ENCODE results near the gene SPDYE2.
"Not testable (repeated sequence)": the region's sequence is repeated elsewhere in the genome, so short reads cannot be mapped to it uniquely, and the experiment has no call there.

SPDYE2 gene, protein sequence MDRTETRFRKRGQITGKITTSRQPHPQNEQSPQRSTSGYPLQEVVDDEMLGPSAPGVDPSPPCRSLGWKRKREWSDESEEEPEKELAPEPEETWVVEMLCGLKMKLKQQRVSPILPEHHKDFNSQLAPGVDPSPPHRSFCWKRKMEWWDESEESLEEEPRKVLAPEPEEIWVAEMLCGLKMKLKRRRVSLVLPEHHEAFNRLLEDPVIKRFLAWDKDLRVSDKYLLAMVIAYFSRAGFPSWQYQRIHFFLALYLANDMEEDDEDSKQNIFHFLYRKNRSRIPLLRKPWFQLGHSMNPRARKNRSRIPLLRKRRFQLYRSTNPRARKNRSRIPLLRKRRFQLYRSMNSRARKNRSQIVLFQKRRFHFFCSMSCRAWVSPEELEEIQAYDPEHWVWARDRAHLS

DNA sequence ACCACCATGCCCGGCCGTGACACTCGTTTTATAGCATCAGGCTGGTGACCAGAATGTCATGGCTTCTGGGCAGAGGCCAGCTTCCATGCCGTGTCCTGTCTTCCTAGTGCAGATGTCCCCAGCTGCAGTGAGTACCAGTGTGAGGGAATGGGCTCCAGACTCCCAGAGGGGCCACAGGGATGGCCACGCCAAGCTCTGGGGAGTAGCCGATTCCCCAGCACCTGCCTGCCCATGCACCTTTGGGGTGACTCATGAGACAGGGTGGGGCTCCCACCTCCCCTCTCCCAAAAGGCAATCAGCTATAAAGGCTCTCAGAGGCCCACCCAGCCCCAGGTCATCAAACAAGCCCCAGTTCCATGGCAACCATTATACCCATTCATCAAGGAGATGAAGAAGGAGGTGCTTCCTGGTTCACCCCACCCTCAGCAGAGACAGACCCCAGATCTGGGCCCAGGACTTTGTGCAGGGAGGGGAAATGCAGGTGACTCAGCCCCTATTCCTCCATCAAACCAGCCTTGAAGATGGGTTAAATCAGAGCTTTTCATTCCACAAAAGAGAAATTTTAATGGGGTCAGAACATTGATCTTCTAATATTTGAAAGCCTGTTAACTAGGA, at the start of gene SPDYE2:
TSS of gene SPDYE2 (plus strand) at position 419 of the 615 bp plus-strand sequence. CDS start 2,030 bp downstream, outside the sequence.
- not testable (repeated sequence) for DNase-seq

DNA sequence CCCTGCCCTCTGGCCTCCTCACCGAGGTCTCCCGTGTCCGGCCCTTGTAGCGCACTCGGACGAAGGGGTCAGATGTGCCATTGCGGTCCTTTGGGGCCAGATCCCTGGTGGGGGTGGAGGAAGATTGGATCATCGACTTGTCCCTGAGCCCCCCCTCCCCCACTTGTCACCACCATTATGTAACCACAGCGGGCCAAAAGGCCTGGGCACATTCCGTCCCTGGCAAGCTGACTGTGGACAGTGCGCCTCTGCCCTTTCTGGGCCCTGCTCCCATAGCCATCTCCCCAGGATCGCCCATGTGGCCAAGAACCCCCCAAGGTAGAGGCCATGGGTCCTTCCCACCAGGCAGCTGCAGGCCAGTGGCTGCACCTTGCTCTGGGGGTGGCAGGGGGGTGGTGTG, 47.9 kb upstream of the SPDYE2 start:
- not testable (repeated sequence) for DNase-seq

DNA sequence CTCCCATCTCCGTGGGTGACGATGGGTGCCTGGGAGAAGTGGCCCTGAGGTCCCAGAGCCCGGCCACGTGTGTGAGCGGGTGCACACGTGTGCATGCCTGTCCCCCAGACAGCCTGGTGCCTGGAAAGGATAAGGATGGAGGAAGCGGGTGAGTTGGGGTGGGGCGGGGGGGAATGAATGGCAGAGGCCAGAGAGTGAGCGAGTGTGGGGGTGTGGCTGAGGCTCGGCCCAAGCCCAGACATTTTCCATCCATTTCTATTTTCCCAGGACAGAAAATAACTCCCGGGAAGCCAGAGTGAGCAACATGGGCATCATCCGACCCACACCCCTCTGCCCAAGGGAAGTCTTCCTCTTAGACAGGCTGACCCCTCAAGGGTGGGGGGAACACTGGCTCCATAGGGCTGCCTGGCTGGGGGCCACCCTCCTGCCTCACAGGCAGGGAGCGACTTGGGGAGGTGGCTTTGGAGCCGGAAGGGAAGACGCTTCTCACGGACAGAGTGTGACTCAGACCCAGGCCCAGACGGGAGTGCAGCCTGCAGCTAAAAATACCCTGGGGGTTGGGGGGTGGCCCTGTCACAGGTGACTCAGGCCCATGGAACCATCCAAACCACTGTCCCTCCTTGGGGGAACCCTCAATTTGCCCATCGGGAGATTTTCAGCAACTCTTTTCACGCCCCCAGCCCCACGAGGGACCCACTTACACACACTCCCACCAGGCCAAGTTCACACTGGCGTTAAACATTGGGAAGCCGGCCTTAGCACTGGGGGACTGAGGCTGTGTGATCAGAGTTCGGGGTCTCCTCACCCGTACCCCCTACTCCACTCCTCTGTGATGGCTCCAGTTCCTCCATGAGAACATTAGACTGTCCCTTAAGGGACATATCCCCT, 45.5 kb upstream of the SPDYE2 start:
- not testable (repeated sequence) for DNase-seq

DNA sequence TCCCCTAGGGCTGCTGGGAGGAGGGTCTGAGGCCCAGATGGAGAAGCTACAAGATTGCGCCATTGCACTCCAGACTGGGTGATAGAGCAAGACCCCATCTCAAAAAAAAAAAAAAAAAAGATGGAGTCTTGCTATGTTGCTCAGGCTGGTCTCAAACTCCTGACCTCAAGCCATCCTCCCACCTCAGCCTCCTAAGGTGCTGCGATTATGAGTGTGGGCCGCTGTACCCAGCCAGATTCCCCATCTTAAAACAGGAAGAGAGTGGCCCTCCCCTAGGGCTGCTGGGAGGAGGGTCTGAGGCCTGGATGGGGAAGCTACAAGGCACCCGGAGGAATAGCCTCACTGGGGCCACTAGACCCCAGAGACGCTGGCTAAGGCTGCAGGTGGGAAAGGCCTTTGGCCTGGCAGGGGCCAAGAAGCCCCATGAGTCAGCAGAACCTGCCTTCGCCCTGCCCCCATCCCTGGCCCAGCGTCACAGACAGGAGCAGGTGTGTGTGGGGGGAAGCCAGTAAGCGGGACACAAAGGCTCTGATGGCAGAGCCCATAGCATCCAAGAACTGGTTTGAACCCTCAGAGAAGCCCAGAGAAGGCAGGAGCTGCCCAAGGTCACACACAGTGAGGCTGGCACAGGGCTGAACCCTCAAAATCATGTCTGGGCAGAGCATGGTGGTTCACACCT, 43.5 kb upstream of the SPDYE2 start:
- DNase-seq: not testable (repeated sequence)

DNA sequence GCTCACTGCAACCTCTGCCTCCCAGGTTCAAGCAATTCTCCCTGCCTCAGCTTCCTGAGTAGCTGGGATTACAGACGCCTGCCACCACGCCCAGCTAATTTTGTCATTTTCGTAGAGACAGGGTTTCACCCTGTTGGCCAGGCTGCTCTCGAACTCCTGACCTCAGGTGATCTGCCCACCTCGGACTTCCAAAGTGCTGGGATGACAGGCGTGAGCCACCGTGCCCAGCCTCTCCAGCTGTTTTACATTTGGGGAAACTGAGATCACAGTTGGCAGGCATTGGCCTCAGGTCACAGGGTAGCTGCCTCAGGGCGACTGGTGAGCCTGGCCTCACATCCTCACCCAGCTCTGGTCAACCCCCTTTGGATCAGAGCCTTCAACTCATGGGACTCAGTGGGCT, 40.5 kb upstream of the SPDYE2 start:
- not testable (repeated sequence) for DNase-seq

DNA sequence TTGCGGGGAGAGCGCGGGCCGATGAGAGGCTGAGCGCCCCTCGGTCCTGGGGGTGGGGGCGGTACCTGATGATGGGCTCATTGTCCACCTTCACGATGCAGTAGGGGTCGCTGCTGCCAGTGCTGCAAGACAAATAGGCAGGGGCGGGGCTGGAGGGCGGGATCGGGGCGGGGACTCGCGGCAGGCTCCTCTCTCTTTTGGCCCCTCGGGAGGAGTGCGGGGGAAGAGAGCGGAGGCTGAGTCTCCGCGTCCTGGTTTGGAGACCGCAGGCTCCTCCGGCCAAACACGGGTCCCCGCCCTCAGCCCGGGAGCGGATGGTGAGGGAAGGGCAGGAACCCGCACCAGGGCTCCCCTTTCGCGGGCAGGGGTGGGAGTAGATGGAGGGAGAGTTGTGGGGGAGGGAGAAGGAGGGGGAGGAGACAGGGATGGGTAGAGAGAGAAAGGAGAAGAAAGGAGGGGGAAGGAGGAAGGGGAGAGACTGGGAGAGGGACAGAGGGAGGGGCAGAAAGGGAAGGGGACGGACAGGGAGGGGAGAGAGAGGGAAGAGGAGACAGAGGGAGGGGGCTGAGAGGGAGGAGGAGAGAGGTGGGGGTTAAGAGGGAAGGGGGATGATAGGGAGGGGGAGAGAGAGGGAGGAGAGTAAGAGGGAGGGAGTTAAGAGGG, 39.0 kb upstream of the SPDYE2 start:
- not testable (repeated sequence) for DNase-seq

DNA sequence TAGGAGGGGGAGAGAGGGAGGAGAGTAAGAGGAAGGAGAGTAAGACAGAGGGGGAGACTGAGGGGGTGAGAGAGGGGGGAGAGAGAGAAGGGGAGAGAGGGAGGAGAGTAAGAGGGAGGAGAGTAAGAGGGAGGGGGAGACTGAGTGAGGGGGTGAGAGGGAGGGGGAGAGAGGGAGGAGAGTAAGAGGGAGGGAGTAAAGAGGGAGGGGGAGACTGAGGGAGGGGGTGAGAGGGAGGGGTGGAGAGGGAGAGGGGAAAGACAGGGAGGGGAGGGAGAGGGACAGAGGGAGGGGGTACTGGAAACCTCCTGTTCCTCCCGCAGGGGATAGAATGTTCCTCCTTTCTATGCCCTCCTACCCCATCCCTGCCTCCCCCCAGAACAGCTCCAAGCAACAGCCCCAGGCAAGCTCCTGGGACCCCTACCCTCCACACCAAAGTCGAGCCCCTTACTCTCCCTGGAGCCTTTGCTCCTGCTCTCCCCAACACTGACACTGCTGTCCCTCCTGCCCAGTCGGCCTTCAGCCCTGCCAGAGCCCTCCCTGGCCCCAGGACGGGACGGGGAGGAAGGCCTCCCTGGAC, 38.3 kb upstream of the SPDYE2 start:
- DNase-seq: not testable (repeated sequence)

DNA sequence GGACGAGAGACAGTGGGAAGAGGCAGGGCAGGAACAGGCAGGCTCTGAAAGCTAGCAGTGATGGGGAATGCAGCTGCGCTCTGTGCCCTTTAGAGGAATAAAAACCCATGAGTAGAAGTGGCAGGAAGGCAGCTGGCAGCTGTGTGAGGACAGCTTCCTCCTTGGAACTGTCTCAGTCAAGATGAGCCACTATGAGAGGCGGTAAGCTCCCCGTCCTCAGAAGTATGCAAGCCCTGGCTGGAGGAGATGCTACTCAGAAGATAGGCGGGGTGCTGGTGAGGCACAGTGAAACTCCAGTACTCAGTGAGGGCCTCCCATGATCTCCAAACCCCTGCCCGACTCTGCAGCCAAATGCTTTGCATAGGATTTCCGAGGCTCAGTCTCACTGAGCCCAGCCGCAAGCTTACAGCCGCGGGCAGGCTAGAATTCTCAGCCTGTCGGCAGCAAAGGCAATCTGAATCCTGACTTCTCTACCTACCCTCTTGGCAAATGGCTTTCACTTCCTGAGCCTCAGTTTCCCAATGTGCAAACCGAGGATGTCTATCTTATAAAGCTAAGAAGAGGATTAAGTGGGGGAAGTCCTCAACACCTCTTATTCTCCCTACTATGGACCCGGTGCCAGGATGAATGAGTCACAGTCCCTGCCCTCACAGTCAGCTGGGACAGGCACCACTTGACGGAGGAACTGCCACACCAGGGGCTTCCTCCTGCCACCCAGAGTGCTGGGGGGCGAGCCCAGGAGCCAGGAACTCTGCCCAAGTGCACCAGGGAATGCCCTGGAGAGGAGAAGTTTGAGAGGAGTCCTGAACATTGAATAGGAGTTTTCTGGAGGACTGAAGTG, 35.9 kb upstream of the SPDYE2 start:
- not testable (repeated sequence) for DNase-seq

DNA sequence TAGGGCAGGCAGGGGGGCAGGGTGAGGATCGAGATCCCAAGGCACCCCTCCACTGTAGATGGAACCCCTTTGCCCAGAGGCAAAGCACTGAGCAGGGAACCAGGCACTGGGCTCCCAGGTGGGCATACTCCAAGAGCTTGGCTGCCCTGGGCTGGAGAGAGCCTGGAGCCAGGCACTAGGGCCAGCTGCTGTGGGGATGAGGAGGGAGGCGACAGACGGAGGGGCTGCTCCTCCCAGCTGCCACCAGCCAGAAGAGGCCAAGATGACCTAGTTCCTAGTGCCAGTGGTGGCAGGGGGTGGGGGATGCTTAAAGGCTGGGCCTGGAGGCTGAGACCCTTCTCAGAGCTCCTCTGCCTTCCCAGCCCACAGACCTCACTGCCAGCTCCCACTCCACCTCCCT, 35.1 kb upstream of the SPDYE2 start:
- DNase-seq: not testable (repeated sequence)

DNA sequence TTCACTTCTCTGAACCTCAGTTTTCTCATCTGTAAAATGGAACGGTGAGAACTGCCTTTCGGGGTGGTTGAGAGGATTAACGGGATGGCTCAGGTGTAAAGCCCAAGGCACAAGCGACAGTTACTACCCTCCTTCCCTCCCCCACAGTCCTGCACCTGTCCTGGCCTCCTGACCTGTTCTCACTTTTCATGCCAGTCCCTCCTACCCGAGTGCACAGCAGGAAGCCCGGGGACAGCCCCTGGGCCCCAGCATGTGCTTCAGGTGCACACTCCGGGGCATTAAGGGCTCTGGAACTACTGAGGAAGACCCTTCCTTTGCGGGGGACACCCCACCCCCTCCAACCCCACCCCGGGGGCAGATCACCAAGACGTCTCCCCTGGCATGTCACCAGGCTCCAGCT, 34.1 kb upstream of the SPDYE2 start:
- not testable (repeated sequence) for DNase-seq

DNA sequence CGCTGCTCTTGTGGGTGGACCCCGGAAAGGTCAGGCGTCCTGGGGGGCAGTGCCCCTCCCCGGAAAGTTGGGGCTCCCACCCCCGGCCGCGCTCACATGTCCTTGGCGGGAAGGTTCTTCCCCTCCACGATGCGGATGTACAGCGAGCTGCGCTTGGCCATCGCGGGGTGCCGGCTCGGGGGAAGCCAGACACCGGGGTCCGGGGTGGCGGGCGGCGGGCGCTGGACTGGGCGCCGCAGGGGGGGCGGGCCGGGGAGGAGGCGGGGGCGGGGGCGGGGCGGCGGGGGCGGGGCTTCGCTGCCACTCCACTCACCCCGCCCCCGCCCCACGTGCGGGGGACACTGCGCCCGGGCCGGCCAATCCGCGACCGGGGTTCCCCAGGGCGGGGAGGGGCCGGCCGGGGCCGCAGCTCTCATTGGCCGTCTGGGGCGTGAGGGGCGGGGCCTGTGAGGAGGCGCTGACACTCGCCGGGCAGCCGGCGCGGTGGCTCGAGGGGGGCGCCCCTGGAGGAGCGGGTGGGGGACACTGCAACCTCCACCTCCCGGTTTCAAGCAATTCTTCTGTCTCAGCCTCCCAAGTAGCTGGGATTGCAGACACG, 33.4 kb upstream of the SPDYE2 start, which contains the start of gene RASA4B:
TSS of gene RASA4B (minus strand) at position 228 of the 598 bp plus-strand sequence. CDS start at position 161, 67 bp downstream.
- DNase-seq: not testable (repeated sequence)

DNA sequence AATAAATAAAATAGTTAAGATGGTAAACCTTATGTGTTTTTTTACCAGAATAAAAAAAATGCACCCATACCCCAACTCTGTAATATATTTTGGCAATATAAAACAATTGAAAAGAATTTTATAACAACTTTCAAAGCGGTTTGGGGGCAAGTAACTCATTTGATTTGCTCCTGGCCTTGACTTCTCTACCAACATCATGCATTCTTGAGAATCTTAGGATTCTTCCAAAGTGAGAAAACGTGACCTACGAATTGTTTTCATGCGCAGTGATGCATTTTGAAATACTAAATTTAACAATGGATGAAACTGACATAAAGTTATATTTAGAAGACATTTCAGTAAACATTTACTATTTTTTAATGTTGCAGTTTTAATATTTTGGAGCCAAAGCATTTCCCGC, 30.2 kb upstream of the SPDYE2 start:
- DNase-seq: not testable (repeated sequence)

DNA sequence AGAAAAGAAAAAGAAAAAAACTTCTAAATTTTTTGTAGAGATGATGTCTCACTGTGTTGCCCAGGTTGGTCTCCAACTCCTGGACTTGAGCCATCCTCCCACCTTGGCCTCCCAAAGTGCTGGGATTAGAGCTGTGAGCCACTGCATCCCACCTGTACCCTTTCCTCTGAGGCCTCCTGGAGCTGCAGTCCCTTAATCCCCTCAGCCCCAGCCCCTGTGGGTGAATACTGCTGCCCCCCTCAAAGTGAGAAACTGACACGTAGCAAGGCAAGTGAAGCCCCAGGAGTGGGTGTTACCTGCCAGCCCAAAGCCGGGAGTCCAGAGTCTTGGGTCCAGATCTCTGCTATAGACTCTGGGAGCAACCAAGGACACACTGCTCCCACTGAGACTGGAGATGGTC, 26.2 kb upstream of the SPDYE2 start:
- DNase-seq: not testable (repeated sequence)

DNA sequence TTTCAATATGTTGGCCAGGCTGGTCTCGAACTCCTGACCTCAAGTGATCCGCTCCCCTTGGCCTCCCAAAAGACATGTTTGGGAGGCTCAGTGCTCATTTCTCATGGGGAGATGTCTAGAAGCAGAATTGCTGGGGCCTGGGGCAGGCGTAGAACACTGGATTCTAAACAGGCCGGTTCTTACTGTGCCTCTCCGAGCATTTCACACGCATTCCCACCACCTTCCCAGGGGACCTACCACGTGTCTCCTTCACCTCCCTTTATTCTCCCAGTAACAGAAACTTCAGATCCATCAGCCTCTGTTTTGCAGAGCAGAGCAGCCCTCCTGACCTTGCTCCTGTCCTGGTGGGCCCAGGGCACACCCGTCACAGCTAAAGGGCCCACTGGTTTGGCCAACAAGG, 23.8 kb upstream of the SPDYE2 start:
- not testable (repeated sequence) for DNase-seq

DNA sequence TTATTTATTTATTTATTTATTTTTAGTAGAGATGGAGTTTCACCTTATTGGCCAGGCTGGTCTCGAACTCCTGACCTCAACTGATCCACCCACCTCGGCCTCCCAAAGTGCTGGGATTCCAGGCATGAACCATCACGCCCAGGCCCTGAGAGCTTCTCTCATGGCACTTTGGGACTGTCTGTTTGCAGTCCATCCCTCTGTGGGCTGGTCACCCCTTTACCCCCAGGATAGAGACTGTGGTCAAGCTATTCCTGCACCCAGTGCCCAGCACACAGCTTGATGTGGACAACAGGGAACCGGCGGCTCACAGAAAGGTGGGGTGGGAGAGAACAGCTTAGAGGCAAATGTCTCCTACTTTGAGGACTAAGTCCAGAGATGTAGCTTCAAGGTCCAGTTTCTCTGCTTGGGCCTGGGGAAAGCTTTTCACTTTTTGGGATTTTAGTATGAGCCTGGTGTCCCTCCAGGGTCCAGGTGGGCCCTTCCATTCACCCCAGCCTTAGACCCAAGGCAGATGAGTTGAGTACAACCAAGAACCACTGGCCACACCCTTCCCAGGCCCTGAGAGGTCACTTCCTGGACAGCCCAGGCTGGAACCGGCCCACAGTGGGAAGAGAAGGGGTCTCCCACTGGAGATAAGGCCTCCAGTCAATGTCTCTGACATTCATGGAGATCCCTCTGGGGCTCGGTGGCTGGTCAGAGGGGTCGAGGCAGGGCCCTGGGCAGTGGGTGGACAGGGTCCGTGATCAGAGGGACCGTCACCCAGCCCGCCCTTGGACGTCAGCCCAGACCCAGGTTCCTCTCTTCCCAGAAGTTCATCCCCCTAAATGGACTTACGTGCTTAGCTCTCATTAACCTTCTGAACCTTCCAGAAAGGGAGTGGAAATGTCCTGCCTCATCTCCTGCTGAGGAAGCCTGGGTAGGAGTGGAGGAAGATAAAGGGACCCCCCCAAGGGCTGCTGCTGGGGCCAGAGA, 22.9 kb upstream of the SPDYE2 start:
- not testable (repeated sequence) for DNase-seq

DNA sequence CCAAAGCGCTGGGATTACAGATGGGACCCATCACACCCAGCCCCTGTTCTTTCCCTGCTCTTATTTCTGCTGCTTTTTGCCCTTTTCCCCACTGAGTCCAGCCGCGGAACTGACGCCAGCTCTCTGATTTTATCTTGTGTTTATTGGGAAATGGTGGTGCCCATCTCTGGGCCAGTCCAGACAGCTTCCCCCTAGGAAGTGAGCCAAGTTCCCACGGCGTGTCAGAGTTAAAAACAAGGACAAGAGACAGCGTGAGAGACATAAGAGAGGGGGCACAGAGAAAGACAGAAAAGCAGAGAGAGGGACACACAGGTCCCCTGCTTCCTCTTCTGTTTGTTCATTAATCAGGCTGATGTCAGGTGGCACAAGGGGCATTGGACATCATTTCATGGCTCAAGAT, 19.4 kb upstream of the SPDYE2 start:
- not testable (repeated sequence) for DNase-seq

DNA sequence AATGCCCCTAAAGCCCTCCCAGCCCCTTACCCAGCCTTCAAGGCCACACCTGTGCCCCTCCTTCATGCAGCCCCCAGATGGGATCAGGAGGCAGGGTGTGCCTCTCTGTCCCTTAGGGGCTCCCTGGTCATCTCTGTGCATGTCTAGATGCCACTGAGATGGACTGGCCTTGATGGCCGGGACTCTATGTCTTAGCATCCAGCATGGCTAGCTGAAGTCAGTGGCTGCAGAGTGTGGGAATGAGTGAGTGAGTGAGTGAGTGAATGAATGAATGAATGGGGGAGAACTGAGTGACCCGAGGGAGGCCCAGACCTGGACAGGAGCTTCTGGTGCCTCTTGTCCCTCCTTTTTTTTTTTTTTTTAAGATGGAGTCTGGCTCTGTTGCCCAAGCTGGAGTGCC, 18.9 kb upstream of the SPDYE2 start:
- not testable (repeated sequence) for DNase-seq

DNA sequence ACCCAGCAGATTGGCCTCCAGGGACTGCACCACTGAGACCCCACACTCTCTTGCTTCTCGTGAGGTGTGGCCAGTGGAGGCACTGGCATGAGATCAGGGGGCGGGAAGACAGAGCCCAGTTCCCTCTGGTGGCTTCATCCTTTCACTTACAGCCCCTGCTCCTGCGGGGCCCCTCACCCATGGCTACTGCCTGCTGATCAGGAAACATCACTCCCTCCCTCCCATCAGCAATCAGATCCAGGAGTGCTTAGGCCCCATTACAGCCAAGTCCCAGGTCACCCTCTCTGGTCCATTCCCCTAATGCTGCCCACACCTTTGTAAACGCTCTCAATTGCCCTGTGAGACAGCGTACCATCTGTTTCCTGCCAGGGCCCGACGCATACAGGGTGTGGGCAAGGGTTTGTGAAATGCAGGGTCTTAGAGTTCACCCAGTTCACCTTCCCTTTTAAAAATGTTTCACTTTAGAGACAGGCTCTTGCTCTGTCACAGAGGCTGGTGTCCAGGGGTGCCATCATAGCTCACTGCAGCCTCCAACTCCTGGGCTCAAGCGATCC, 15.9 kb upstream of the SPDYE2 start:
- DNase-seq: not testable (repeated sequence)
